SK-N-SH (cell line): ENCODE data around the gene FBXO36. TPM values are rescaled to one million over a fixed set of nuclear protein-coding genes. Genes with fewer than 3 reads are reported as not detected.

Source experiments
- CTCF ChIA-PET: fragments of 300-600, 350-600 bp; formaldehyde crosslinking; extraction: SDS; loops from one replicate; lab custom pipeline; 2021; lab: Yijun Ruan, JAX
- POLR2A ChIA-PET: fragments of 350-600 bp; sonication (Branson Sonifier 250); formaldehyde crosslinking; extraction: SDS; loops from one replicate; lab custom pipeline; 2020; ENCODE audit warnings: antibody characterized with exemption, inconsistent platforms; lab: Yijun Ruan, JAX
- DNase-seq: peaks from one replicate; pipeline ENCODE4 v3.0.0; 2012
- H2AFZ ChIP-seq: fragments of 200-600 bp; sonication (generic); 2 replicates; pipeline ENCODE4 v1.8.1; 2016; ENCODE audit warnings: antibody characterized with exemption, mild to moderate bottlenecking, low read depth
- H3F3A ChIP-seq: fragments of 200-600 bp; sonication (generic); replicated peaks from 2 replicates; pipeline ENCODE3; 2016; ENCODE audit warnings: antibody characterized with exemption, mild to moderate bottlenecking; ENCODE audit not compliant: insufficient read depth
- H3K27ac ChIP-seq, 2 experiments: fragments of 200-500 bp in 1 of 2; fragments of 200-600 bp in 1 of 2; sonication (Bioruptor generic) in 1 of 2; sonication (generic), shearing (Covaris generic) in 1 of 2; 2 replicates each; pipeline versions ENCODE4 v1.5.1 to v1.6.1; 2014 to 2016; ENCODE audit warnings: low read depth in 2 of 2, inconsistent platforms in 1 of 2, low read length in 1 of 2, mild to moderate bottlenecking in 1 of 2, mixed read lengths in 1 of 2
- H3K27me3 ChIP-seq: fragments of 200-600 bp; sonication (generic), shearing (Covaris generic); 2 replicates; pipeline ENCODE4 v1.6.1; 2016; ENCODE audit warnings: mixed run types; ENCODE audit not compliant: insufficient read depth
- H3K36me3 ChIP-seq, 2 experiments: fragments of 200-500 bp in 1 of 2; fragments of 200-600 bp in 1 of 2; sonication (Bioruptor generic) in 1 of 2; sonication (generic) in 1 of 2; replicated peaks in 1 of 2; 2 replicates each; pipeline versions ENCODE3 to v1.5.1; 2014 to 2016; ENCODE audit warnings: low read length in 1 of 2, mild to moderate bottlenecking in 1 of 2; ENCODE audit not compliant: insufficient read depth in 2 of 2, control insufficient read depth in 1 of 2
- H3K4me1 ChIP-seq, 2 experiments: fragments of 200-500 bp in 1 of 2; fragments of 200-600 bp in 1 of 2; sonication (Bioruptor generic) in 1 of 2; sonication (generic), shearing (Covaris generic) in 1 of 2; 2 replicates each; pipeline versions ENCODE4 v1.5.1 to v1.6.1; 2014 to 2016; ENCODE audit warnings: low read depth in 1 of 2, low read length in 1 of 2, mixed run types in 1 of 2; ENCODE audit not compliant: insufficient read depth in 2 of 2, control insufficient read depth in 1 of 2
- H3K4me2 ChIP-seq: fragments of 200-600 bp; sonication (generic), shearing (Covaris generic); 2 replicates; pipeline ENCODE4 v1.6.1; 2017; ENCODE audit warnings: mixed run types
- H3K4me3 ChIP-seq, 2 experiments: fragments of 200-500 bp in 1 of 2; fragments of 200-600 bp in 1 of 2; sonication (Bioruptor generic) in 1 of 2; sonication (generic), shearing (Covaris generic) in 1 of 2; 2 replicates each; pipeline versions ENCODE4 v1.5.1 to v1.8.1; 2014 to 2016; ENCODE audit warnings: low read depth in 2 of 2, inconsistent platforms in 1 of 2, low read length in 1 of 2, mild to moderate bottlenecking in 1 of 2, mixed read lengths in 1 of 2, moderate library complexity in 1 of 2
- H3K79me2 ChIP-seq: fragments of 200-600 bp; sonication (generic); 2 replicates; pipeline ENCODE4 v1.8.1; 2017; ENCODE audit warnings: mild to moderate bottlenecking; ENCODE audit not compliant: insufficient read depth
- H3K9ac ChIP-seq: fragments of 200-600 bp; sonication (generic); 2 replicates; pipeline ENCODE4 v1.6.1; 2017; ENCODE audit warnings: mixed run types
- H3K9me2 ChIP-seq: fragments of 200-600 bp; sonication (generic); 2 replicates; pipeline ENCODE4 v1.6.1; 2017; ENCODE audit warnings: mixed run types
- H3K9me3 ChIP-seq: fragments of 200-600 bp; sonication (generic); 2 replicates; pipeline ENCODE4 v1.6.1; 2017; ENCODE audit warnings: mixed run types, mild to moderate bottlenecking, moderate library complexity
- H4K20me1 ChIP-seq: fragments of 200-600 bp; sonication (generic); 2 replicates; pipeline ENCODE4 v1.6.1; 2017; ENCODE audit warnings: mild to moderate bottlenecking, mixed run types; ENCODE audit not compliant: insufficient read depth
- ELF1 ChIP-seq: IDR thresholded peaks from 2 replicates; pipeline ENCODE4 v1.4.0; 2012
- EP300 ChIP-seq, 2 experiments: IDR thresholded peaks; 2 replicates each; pipeline versions ENCODE4 v1.4.0 to v1.6.1; 2012; ENCODE audit warnings: borderline replicate concordance in 1 of 2, low read depth in 1 of 2, low read length in 1 of 2
- EZH2phosphoT487 ChIP-seq: fragments of 200-600 bp; sonication (generic); IDR thresholded peaks from 2 replicates; pipeline ENCODE4 v1.6.1; 2017; ENCODE audit warnings: low read depth, mixed run types, mild to moderate bottlenecking, antibody characterized with exemption, moderate library complexity, borderline replicate concordance
- GABPA ChIP-seq: IDR thresholded peaks from 2 replicates; pipeline ENCODE4 v1.4.0; 2012; ENCODE audit warnings: low read depth, mild to moderate bottlenecking
- JUND ChIP-seq: IDR thresholded peaks from 2 replicates; pipeline ENCODE4 v1.4.0; 2012
- MEF2A ChIP-seq: IDR thresholded peaks from 2 replicates; pipeline ENCODE4 v1.4.0; 2012; ENCODE audit warnings: low read depth, borderline replicate concordance
- MXI1 ChIP-seq: IDR thresholded peaks from 2 replicates; pipeline ENCODE4 v1.6.1; 2012; ENCODE audit warnings: mild to moderate bottlenecking, low read depth, low read length, improper control_type of control experiment
- NRF1 ChIP-seq: IDR thresholded peaks from 2 replicates; pipeline ENCODE4 v1.6.1; 2012; ENCODE audit warnings: low read depth, mild to moderate bottlenecking, low read length
- POLR2AphosphoS5 ChIP-seq: IDR thresholded peaks from 2 replicates; pipeline ENCODE4 v1.6.1; 2012; ENCODE audit warnings: low read depth, low read length
- RCOR1 ChIP-seq: fragments of 150-350 bp; IDR thresholded peaks from 2 replicates; pipeline ENCODE4 v1.6.1; 2017; ENCODE audit warnings: antibody characterized with exemption, low read length
- REST ChIP-seq: IDR thresholded peaks from 2 replicates; pipeline ENCODE4 v1.6.1; 2012; ENCODE audit warnings: mild to moderate bottlenecking, low read depth, low read length, moderate library complexity
- SMC3 ChIP-seq: IDR thresholded peaks from 2 replicates; pipeline ENCODE4 v1.6.1; 2012; ENCODE audit warnings: low read depth, low read length, improper control_type of control experiment
- TCF12 ChIP-seq: IDR thresholded peaks from 2 replicates; pipeline ENCODE4 v1.4.0; 2012
- TEAD4 ChIP-seq: IDR thresholded peaks from 2 replicates; pipeline ENCODE4 v1.4.0; 2012; ENCODE audit warnings: mild to moderate bottlenecking, borderline replicate concordance; ENCODE audit not compliant: insufficient read depth
- USF1 ChIP-seq: IDR thresholded peaks from 2 replicates; pipeline ENCODE4 v1.4.0; 2012; ENCODE audit warnings: low read depth, borderline replicate concordance
- USF2 ChIP-seq: fragments of 150-350 bp; IDR thresholded peaks from 2 replicates; pipeline ENCODE4 v1.6.1; 2017; ENCODE audit warnings: antibody characterized with exemption, low read length, low read depth, borderline replicate concordance
- ZBTB33 ChIP-seq: IDR thresholded peaks from 2 replicates; pipeline ENCODE4 v1.4.0; 2012; ENCODE audit warnings: low read depth, borderline replicate concordance
- WGBS: methylation state at CpG from one replicate; pipeline ENCODE4 v1.1.6; 2017; ENCODE audit warnings: low lambda C conversion rate; 5-methylcytosine and 5-hydroxymethylcytosine counted together
- polyA plus RNA-seq, 3 experiments: library from polyadenylated mRNA; depleted of rRNA; stranded (reverse); fragments of >200 nt; gene quantifications; 2 replicates each; pipeline ENCODE4 v1.2.3, GENCODE V29; 2012
- TF ChIP-seq, protein P1 (sequence below): fragments of 200-600 bp; sonication (generic); IDR thresholded peaks from 2 replicates; pipeline ENCODE4 v1.6.1; 2017; ENCODE audit warnings: antibody characterized with exemption, mild to moderate bottlenecking, moderate library complexity
- TF ChIP-seq, protein P2 (sequence below): fragments of 150-350 bp; IDR thresholded peaks from 2 replicates; pipeline ENCODE4 v1.6.1; 2016; ENCODE audit warnings: mild to moderate bottlenecking, low read depth, low read length

Gene FBXO36
- polyA plus RNA-seq, 1 of the 3 experiments (the other 2 are of a cell fraction), result 3.9 TPM

- TF ChIP-seq POLR2AphosphoS5, result no peak
- TF ChIP-seq REST, result no peak
- TF ChIP-seq, protein P1, sequence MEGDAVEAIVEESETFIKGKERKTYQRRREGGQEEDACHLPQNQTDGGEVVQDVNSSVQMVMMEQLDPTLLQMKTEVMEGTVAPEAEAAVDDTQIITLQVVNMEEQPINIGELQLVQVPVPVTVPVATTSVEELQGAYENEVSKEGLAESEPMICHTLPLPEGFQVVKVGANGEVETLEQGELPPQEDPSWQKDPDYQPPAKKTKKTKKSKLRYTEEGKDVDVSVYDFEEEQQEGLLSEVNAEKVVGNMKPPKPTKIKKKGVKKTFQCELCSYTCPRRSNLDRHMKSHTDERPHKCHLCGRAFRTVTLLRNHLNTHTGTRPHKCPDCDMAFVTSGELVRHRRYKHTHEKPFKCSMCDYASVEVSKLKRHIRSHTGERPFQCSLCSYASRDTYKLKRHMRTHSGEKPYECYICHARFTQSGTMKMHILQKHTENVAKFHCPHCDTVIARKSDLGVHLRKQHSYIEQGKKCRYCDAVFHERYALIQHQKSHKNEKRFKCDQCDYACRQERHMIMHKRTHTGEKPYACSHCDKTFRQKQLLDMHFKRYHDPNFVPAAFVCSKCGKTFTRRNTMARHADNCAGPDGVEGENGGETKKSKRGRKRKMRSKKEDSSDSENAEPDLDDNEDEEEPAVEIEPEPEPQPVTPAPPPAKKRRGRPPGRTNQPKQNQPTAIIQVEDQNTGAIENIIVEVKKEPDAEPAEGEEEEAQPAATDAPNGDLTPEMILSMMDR, result no peak
- no peak for TF ChIP-seq EZH2phosphoT487
- peak; percentile 94 for TF ChIP-seq TCF12
- no peak for TF ChIP-seq MEF2A
- no peak for TF ChIP-seq SMC3
- TF ChIP-seq EP300 (IDR thresholded peaks at IDR 0.05; ENCODE audit: borderline replicate concordance in 1 of 2, low read depth in 1 of 2, low read length in 1 of 2), result peak; percentile 20 to 72; a peak in 2 of 4 replicates
- TF ChIP-seq TEAD4, result no peak
- TF ChIP-seq USF2, result no peak
- TF ChIP-seq MXI1, result peak; percentile 93
- TF ChIP-seq RCOR1, result no peak; the same call in 1 of the 2 replicates
These were observed 74.0 kb downstream of the FBXO36 start (continued) for GRCh38 chr2:229996320-229996719.

DNA sequence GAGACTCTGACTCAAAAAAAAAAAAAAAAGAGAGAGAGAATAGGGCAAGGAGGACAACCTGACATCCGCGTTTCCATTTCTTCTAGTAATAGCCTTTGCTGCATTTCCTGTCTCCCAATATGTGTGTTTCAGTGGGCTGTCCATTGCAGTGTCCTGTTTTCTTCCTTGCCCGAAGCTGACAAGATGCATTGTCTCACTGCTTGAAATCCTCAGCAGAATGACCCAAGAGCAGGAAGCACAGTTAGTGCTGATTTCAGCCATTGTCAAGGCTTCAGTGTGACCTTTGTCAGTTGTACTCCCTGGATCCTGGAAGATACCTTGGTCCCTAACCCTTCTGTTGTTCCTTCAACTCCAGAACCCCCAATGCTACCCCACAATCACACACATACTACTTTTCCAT is 75.3 kb downstream of the FBXO36 start:
- CTCF ChIA-PET, result interaction anchor here (2.0 kb wide), 1 partner anchor 11 kb away, joined by 11 read pairs; no protein-coding TSS in a partner anchor
- Histone ChIP-seq H2AFZ (no peak overlapping the region), H3K4me3 (no peak overlapping the region), H3K79me2 (no peaks in the 10 kb centered on the region), H3F3A (no peaks in the 10 kb centered on the region), H3K36me3 (peaks cover 0 to 3% of the 10 kb centered on the region in 2 experiments), H3K4me2 (no peak overlapping the region), H3K4me1 (peaks cover 0 to 3% of the 10 kb centered on the region in 2 experiments; a peak in 2 of 4 replicates), H3K9me2 (no peaks in the 10 kb centered on the region), H3K9ac (no peak overlapping the region), H3K9me3 (no peaks in the 10 kb centered on the region), H4K20me1 (no peaks in the 10 kb centered on the region), H3K27me3 (no peaks in the 10 kb centered on the region), H3K27ac (no peak overlapping the region)
- no peak for DNase-seq
- 97% methylated on average over 3 of the region's 3 CpGs for WGBS
- TF ChIP-seq USF2 (no peak), ELF1 (no peak), ZBTB33 (no peak), NRF1 (no peak), USF1 (no peak), GABPA (no peak), JUND (no peak), MEF2A (no peak), EP300 (IDR thresholded peaks at IDR 0.05; ENCODE audit: borderline replicate concordance in 1 of 2, low read depth in 1 of 2, low read length in 1 of 2) (no peak)
- TF ChIP-seq, protein P2, sequence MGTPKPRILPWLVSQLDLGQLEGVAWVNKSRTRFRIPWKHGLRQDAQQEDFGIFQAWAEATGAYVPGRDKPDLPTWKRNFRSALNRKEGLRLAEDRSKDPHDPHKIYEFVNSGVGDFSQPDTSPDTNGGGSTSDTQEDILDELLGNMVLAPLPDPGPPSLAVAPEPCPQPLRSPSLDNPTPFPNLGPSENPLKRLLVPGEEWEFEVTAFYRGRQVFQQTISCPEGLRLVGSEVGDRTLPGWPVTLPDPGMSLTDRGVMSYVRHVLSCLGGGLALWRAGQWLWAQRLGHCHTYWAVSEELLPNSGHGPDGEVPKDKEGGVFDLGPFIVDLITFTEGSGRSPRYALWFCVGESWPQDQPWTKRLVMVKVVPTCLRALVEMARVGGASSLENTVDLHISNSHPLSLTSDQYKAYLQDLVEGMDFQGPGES, result no peak
- POLR2A ChIA-PET, result no interaction called here
